Common myeloid progenitor, CD34-positive (primary cell): ENCODE measurements around the gene OR8B2.

ENCODE experiments used
- CTCF ChIA-PET: fragments of 350-600 bp; sonication (Branson Sonifier 250); formaldehyde crosslinking; loops from one replicate; lab custom pipeline; 2021; ENCODE audit warnings: antibody characterized with exemption; lab: Charles Lee
- POLR2A ChIA-PET: fragments of 350-600 bp; sonication (Branson Sonifier 250); formaldehyde crosslinking; loops from one replicate; lab custom pipeline; 2021; ENCODE audit warnings: antibody characterized with exemption; lab: Charles Lee
- DNase-seq, 3 donors: peaks; one replicate each; pipeline versions ENCODE4 v3.0.0 to v3.0.0-alpha.2; 2013
- H3K27ac ChIP-seq, 2 experiments: 1 replicate in 1 of 2; 2 replicates in 1 of 2; pipeline ENCODE4 v1.7.0; 2013; ENCODE audit warnings: inconsistent platforms in 2 of 2, low read length in 2 of 2, mild to moderate bottlenecking in 2 of 2, low read depth in 1 of 2, moderate library complexity in 1 of 2; ENCODE audit not compliant: severe bottlenecking in 2 of 2, insufficient read depth in 1 of 2, poor library complexity in 1 of 2
- H3K27me3 ChIP-seq, 5 experiments: replicated peaks in 2 of 5; 1 replicate in 3 of 5; 2 replicates in 2 of 5; pipeline versions ENCODE4 v1.6.1 to v1.7.0; 2013; ENCODE audit warnings: low read length in 4 of 5, mild to moderate bottlenecking in 2 of 5, moderate library complexity in 2 of 5, inconsistent platforms in 1 of 5; ENCODE audit not compliant: insufficient read depth in 5 of 5, control insufficient read depth in 4 of 5
- H3K36me3 ChIP-seq, 4 experiments: 1 replicate in 2 of 4; 2 replicates in 2 of 4; pipeline versions ENCODE4 v1.6.1 to v1.7.0; 2013; ENCODE audit warnings: low read length in 3 of 4, control low read depth in 1 of 4, mild to moderate bottlenecking in 1 of 4; ENCODE audit not compliant: control insufficient read depth in 4 of 4, insufficient read depth in 4 of 4
- H3K4me1 ChIP-seq, 4 experiments: 1 replicate in 3 of 4; 2 replicates in 1 of 4; pipeline versions ENCODE4 v1.6.1 to v1.7.1; 2013; ENCODE audit warnings: low read length in 3 of 4, mild to moderate bottlenecking in 3 of 4, control low read depth in 1 of 4, inconsistent platforms in 1 of 4, moderate library complexity in 1 of 4; ENCODE audit not compliant: control insufficient read depth in 4 of 4, insufficient read depth in 4 of 4; ENCODE audit errors: control extremely low read depth in 1 of 4
- H3K4me3 ChIP-seq, 7 experiments: 1 replicate in 4 of 7; 2 replicates in 3 of 7; pipeline versions ENCODE4 v1.5.1 to v1.7.0; 2013; ENCODE audit warnings: mild to moderate bottlenecking in 7 of 7, low read length in 6 of 7, moderate library complexity in 6 of 7, inconsistent platforms in 2 of 7, low read depth in 2 of 7, control low read depth in 1 of 7; ENCODE audit not compliant: insufficient read depth in 4 of 7, control insufficient read depth in 1 of 7; ENCODE audit errors: extremely low read depth in 1 of 7
- H3K9me3 ChIP-seq, 5 experiments: 1 replicate in 4 of 5; 2 replicates in 1 of 5; pipeline versions ENCODE4 v1.6.1 to v1.7.1; 2013; ENCODE audit warnings: low read length in 4 of 5, mild to moderate bottlenecking in 2 of 5, inconsistent platforms in 1 of 5, low read depth in 1 of 5, moderate library complexity in 1 of 5; ENCODE audit not compliant: control insufficient read depth in 4 of 5, insufficient read depth in 2 of 5; ENCODE audit errors: control extremely low read depth in 1 of 5
- WGBS: methylation state at CpG from one replicate; pipeline ENCODE4 v1.1.5; 2013; ENCODE audit not compliant: insufficient coverage; 5-methylcytosine and 5-hydroxymethylcytosine counted together

Gene OR8B2

DNA sequence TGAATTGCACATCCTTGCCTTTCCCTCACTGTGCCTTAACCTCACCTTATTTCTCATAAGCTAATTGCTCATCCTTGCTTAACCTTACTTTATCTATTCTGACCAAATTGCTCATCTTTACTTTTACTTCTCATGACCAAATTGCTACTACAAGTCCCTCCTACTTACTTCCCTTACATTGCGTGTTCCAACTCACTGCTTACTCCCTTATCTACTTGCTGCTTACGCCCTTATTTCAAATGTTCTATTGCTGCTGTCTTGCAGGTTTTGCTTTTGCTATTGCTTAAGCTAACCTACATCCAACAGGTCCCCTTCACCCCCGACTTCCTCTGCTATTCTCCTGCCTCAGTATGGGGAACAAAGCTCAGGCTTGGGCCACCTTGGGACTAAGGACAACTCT lies 8.0 kb downstream of the OR8B2 start:
- Histone ChIP-seq H3K4me1 (no peaks in the 10 kb centered on the region), H3K36me3 (no peaks in the 10 kb centered on the region), H3K9me3 (peaks cover 0 to 8% (median 0%) of the 10 kb centered on the region in 5 experiments), H3K4me3 (no peak overlapping the region), H3K27ac (no peak overlapping the region), H3K27me3 (no peaks in the 10 kb centered on the region)
- WGBS: 94% methylated on average over 2 of the region's 3 CpGs
- ChIA-PET POLR2A (no interaction called here), CTCF (no interaction called here)
- DNase-seq: no peak

GRCh38 chr11:124359566-124359965 lies 24.7 kb downstream of the OR8B2 start:
- no peaks in the 10 kb centered on the region for H3K4me1 ChIP-seq
- peaks cover 0 to 5% (median 0%) of the 10 kb centered on the region in 5 experiments for H3K27me3 ChIP-seq
- ChIA-PET CTCF (no interaction called here), POLR2A (no interaction called here)
- WGBS: 25% methylated on average over 1 of the region's 2 CpGs
- H3K4me3 ChIP-seq: no peak overlapping the region
- peaks cover 0 to 2% (median 0%) of the 10 kb centered on the region in 5 experiments for H3K9me3 ChIP-seq
- H3K36me3 ChIP-seq: no peaks in the 10 kb centered on the region
- H3K27ac ChIP-seq: no peak overlapping the region
- no peak for DNase-seq

DNA sequence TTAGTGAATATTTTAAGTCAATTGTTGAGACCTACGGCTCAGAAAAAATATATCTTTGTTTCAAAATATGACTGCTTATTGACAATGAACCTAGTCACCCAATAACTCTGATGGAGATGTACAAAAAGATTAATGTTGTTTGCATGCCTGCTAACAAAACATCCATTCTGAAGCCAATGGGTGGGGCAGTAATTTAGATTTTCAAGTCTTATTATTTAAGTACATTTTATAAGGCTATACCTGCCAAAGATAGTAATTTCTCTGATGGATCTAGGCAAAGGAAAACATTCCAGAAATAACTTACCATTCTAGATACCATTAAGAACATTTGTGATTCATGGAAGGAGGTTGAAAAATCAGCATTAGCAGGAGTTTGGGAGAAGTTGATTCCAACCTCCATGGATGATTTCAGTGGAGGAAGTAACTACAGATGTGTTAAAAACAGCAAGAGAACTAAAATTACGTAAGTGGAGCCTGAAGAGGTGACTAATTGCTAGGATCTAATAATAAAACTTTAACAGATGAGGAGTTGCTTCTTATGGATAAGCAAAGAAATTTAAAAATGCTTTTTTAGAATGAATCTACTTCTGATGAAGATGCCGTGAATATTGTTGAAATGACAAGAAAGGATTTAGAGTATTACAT lies 37.9 kb downstream of the OR8B2 start:
- H3K9me3 ChIP-seq: no peaks in the 10 kb centered on the region
- H3K27me3 ChIP-seq: no peaks in the 10 kb centered on the region
- WGBS: 100% methylated on average over 1 of the region's 3 CpGs
- H3K4me1 ChIP-seq: no peaks in the 10 kb centered on the region
- POLR2A ChIA-PET: no interaction called here
- CTCF ChIA-PET: no interaction called here
- no peak overlapping the region for H3K4me3 ChIP-seq
- no peaks in the 10 kb centered on the region for H3K36me3 ChIP-seq
- H3K27ac ChIP-seq: no peak overlapping the region
- DNase-seq: no peak

- ChIA-PET POLR2A (no interaction called here), CTCF (interaction anchor here (1.4 kb wide), 1 partner anchor 17 kb away, joined by 3 read pairs; no protein-coding TSS in a partner anchor)
- DNase-seq: no peak
- H3K4me1 ChIP-seq: peaks cover 0 to 8% (median 1%) of the 10 kb centered on the region in 4 experiments
- no peaks in the 10 kb centered on the region for H3K27me3 ChIP-seq
- no peaks in the 10 kb centered on the region for H3K36me3 ChIP-seq
- H3K4me3 ChIP-seq: no peak overlapping the region
- no peaks in the 10 kb centered on the region for H3K9me3 ChIP-seq
- 95% methylated on average over 3 of the region's 5 CpGs for WGBS
- no peak overlapping the region for H3K27ac ChIP-seq
These were observed 40.0 kb downstream of the OR8B2 start for GRCh38 chr11:124344346-124344745.

DNA sequence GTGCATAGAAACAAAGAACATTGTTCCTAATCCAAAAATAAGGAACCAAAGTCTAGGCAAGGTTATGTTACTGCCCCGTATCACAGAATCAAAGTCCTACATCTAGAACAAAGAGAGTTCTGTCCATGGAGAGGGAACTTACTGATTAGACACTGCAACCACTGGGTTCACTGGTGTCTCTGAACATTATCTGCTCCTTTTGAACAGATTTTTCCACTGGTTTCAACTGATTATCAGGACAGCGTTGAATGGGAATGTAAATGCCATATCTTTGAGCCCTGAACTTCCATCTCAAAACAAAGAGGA lies 44.2 kb downstream of the OR8B2 start:
- Histone ChIP-seq H3K27ac (no peak overlapping the region), H3K4me1 (peaks cover 0 to 10% (median 1%) of the 10 kb centered on the region in 4 experiments), H3K27me3 (no peaks in the 10 kb centered on the region), H3K36me3 (no peaks in the 10 kb centered on the region), H3K9me3 (no peaks in the 10 kb centered on the region), H3K4me3 (no peak overlapping the region)
- POLR2A ChIA-PET: no interaction called here
- WGBS: 91% methylated on average over 1 of the region's 2 CpGs
- CTCF ChIA-PET: no interaction called here
- DNase-seq: no peak

DNA sequence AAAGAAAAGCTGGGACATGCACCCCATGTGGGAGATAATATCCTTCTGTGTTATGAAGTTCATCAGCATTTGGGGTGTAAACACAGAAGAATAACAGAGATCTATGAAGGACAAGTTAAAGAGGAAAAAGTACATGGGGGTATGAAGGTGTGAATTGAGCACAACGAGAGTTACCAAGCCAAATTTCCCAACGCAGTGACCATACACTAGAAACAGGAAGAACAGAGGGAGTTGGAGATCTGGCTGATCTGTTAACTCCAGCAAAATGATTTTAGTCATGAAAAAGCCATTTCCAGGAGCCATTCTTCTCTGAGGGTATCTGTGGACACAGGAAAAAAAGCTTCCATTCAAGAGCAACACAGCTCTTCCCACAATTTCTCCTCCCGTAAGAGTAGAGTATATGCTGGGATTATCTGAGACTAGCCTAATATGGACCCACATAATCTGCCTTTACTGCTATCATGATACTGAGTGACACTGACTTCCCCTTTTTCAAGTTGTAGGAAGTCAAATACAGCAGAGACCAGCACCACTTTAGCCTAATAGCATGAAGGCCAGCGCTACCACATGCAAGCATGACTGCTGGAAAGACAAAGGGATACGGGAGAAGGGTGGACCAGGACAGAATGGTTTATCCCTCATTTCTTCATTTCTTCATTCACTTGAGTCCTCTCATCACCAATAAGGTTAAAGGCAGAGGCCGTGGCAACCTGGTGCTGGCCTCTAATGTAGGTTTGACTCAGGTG lies 44.7 kb downstream of the OR8B2 start:
- Histone ChIP-seq H3K27ac (no peak overlapping the region), H3K36me3 (no peaks in the 10 kb centered on the region), H3K4me1 (peaks cover 0 to 10% (median 1%) of the 10 kb centered on the region in 4 experiments), H3K4me3 (no peak overlapping the region), H3K27me3 (no peaks in the 10 kb centered on the region), H3K9me3 (no peaks in the 10 kb centered on the region)
- WGBS: 50% methylated on average over 5 of the region's 6 CpGs
- POLR2A ChIA-PET: no interaction called here
- DNase-seq: peak in 2 of 3 donors; percentile 29 to 50
- CTCF ChIA-PET: no interaction called here
